ENCODE results near the gene NAPEPLD. TPM values are rescaled to one million over a fixed set of nuclear protein-coding genes. Genes with fewer than 3 reads are reported as not detected.
"Not testable (repeated sequence)": the region's sequence is repeated elsewhere in the genome, so short reads cannot be mapped to it uniquely, and the experiment has no call there.

NAPEPLD gene
- total RNA-seq, 3 donors from 2014 or later = 7.2 to 16.5 (median 12.1) TPM

DNA sequence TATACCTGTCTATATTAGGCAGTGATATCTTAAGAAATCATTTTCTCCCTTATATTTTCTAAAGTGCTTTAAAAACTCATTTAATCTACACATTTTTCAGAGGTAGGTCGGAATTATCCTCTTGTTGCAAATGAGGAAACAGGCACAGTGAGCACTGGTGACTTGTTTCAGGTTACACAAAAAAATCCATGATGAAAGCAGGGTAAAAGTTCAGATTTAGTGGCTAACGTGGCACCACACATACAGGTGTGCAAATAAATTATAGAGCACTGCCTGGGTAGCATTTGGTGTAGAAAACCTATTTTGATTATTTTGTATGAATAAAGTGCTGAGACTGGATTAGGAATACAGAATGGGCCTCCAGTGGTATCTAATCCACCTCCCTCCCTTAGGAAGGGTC is 47.4 kb downstream of the NAPEPLD start:
- TF ChIP-seq POLR2AphosphoS5 (IDR thresholded peaks at IDR 0.05) = no peak
- TF ChIP-seq POLR2A (IDR thresholded peaks at IDR 0.05) = no peak
- TF ChIP-seq, protein P1, sequence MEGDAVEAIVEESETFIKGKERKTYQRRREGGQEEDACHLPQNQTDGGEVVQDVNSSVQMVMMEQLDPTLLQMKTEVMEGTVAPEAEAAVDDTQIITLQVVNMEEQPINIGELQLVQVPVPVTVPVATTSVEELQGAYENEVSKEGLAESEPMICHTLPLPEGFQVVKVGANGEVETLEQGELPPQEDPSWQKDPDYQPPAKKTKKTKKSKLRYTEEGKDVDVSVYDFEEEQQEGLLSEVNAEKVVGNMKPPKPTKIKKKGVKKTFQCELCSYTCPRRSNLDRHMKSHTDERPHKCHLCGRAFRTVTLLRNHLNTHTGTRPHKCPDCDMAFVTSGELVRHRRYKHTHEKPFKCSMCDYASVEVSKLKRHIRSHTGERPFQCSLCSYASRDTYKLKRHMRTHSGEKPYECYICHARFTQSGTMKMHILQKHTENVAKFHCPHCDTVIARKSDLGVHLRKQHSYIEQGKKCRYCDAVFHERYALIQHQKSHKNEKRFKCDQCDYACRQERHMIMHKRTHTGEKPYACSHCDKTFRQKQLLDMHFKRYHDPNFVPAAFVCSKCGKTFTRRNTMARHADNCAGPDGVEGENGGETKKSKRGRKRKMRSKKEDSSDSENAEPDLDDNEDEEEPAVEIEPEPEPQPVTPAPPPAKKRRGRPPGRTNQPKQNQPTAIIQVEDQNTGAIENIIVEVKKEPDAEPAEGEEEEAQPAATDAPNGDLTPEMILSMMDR (IDR thresholded peaks at IDR 0.05) = no peak
- H3K27me3 ChIP-seq = no peaks in the 10 kb centered on the region
- H3K4me3 ChIP-seq = no peak overlapping the region
- no peak for DNase-seq (ENCODE audit: low spot score in 2 of 2)
- intact Hi-C loops (cut with DNase I; ENCODE audit: low total_unique reads) = no loop called here
- H3K4me1 ChIP-seq = no peaks in the 10 kb centered on the region
- no peak overlapping the region for H3K27ac ChIP-seq
- H3K36me3 ChIP-seq = no peaks in the 10 kb centered on the region
- no peaks in the 10 kb centered on the region for H3K9me3 ChIP-seq

DNA sequence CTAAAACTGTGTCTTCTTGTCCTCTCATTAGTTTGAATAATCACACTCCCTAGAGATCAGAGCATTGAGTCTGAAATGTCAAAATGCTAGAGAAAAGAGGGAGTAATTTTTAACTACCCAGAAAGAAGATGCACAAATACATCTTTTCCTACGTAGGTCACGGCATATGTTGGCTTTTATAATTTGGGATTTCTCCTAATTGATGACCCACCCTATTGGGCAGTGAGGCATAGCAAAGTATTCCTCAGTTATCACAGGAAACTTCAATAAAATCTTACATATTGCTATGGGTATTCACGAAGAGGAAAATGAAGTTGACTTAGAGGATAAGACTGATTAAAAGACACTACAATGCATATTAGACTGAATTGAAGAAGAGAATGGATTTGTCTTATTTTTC is 48.6 kb downstream of the NAPEPLD start:
- no peaks in the 10 kb centered on the region for H3K36me3 ChIP-seq
- DNase-seq (ENCODE audit: low spot score in 2 of 2) = no peak
- intact Hi-C loops (cut with DNase I; ENCODE audit: low total_unique reads) = no loop called here

DNA sequence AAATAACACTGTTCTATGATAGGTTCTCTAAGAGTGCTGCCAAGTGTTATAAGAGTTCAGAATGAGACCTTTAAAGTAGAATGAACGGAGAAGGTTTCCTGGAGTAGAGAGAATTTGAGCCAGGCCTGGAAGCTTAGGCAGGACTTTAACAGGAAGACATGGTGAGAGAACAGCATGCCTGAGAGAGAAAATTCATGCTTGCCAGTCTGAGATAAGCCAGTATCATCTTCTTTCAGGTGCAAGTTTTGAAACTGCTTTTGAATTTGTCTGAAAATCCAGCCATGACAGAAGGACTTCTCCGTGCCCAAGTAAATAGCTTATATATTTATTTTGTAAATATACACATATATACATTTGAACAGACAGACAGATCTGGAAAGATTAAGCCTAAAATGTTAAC is 51.9 kb downstream of the NAPEPLD start:
- H3K9me3 ChIP-seq = no peaks in the 10 kb centered on the region
- H3K4me3 ChIP-seq = no peak overlapping the region
- no peaks in the 10 kb centered on the region for H3K27me3 ChIP-seq
- TF ChIP-seq POLR2AphosphoS5 (IDR thresholded peaks at IDR 0.05) = no peak
- TF ChIP-seq, protein P1 (IDR thresholded peaks at IDR 0.05) = no peak
- H3K4me1 ChIP-seq = no peaks in the 10 kb centered on the region
- no peaks in the 10 kb centered on the region for H3K36me3 ChIP-seq
- intact Hi-C loops (cut with DNase I; ENCODE audit: low total_unique reads) = no loop called here
- H3K27ac ChIP-seq = no peak overlapping the region
- DNase-seq (ENCODE audit: low spot score in 2 of 2) = no peak

More for the DNA sequence above, 48.6 kb downstream of the NAPEPLD start:
- H3K9me3 ChIP-seq = no peaks in the 10 kb centered on the region
- no peaks in the 10 kb centered on the region for H3K27me3 ChIP-seq
- H3K4me1 ChIP-seq = no peaks in the 10 kb centered on the region
- H3K4me3 ChIP-seq = no peak overlapping the region
- TF ChIP-seq, protein P1 (IDR thresholded peaks at IDR 0.05) = no peak
- TF ChIP-seq POLR2AphosphoS5 (IDR thresholded peaks at IDR 0.05) (no peak), POLR2A (IDR thresholded peaks at IDR 0.05) (no peak)
- no peak overlapping the region for H3K27ac ChIP-seq

DNA sequence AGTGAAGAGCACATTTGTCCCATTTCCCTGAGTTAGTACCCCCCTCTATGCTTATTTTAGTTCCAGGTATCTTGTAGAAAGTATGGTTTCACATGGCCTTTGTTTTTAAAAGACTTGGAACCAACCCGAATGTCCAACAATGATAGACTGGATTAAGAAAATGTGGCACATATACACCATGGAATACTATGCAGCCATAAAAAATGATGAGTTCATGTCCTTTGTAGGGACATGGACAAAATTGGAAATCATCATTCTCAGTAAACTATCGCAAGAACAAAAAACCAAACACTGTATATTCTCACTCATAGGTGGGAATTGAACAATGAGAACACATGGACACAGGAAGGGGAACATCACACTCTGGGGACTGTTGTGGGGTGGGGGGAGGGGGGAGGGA is 53.3 kb downstream of the NAPEPLD start:
- H3K4me1 ChIP-seq; intact Hi-C loops (cut with DNase I; ENCODE audit: low total_unique reads); DNase-seq (ENCODE audit: low spot score in 2 of 2); H3K27me3 ChIP-seq; H3K4me3 ChIP-seq; H3K36me3 ChIP-seq; H3K9me3 ChIP-seq; H3K27ac ChIP-seq: not testable (repeated sequence)

DNA sequence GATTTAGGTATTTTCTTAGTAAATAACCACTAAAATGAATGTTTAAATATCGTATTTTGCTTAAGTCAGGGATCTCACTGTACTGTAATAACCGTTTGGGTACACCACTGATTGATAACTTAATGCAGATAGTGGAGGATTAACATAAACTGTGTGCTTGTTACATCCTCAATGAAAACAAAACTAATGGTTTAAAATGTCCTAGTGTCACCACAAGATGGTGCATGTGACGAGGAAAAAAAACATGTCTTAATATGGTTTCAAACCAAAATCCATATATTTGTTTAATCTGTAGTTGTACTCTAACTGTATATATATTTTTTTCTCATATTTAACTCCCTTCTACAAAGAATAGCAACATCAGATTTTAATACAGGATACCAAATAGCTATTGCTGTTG is 54.8 kb downstream of the NAPEPLD start:
- no peak for DNase-seq (ENCODE audit: low spot score in 2 of 2)
- TF ChIP-seq POLR2A (IDR thresholded peaks at IDR 0.05) (no peak), POLR2AphosphoS5 (IDR thresholded peaks at IDR 0.05) (no peak)
- TF ChIP-seq, protein P1 (IDR thresholded peaks at IDR 0.05) = no peak
- no peaks in the 10 kb centered on the region for H3K36me3 ChIP-seq

DNA sequence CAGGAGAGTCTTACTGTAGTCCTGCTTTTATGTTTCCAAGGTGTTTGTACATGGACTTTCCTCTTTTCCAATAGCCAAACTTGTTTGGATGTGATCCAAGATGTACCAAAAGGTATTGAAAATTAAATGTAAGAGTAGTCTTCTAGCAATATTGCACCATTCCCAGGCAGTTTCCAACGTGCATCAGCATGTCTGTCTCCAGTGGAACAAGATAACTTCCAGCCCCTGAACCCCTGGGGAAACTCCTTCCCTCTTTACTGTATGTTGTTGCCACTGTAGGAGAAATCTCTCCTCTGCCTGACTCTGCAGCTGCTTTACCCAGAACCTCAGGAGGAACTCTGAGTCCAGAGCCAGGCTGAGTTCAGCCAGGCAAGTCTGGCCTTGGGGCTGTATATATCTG is 55.5 kb downstream of the NAPEPLD start:
- Histone ChIP-seq H3K36me3 (no peaks in the 10 kb centered on the region), H3K27me3 (no peaks in the 10 kb centered on the region)
- intact Hi-C loops (cut with DNase I; ENCODE audit: low total_unique reads) = no loop called here

More for the DNA sequence above, 54.8 kb downstream of the NAPEPLD start:
- intact Hi-C loops (cut with DNase I; ENCODE audit: low total_unique reads) = no loop called here
- Histone ChIP-seq H3K4me3 (no peak overlapping the region), H3K27ac (no peak overlapping the region), H3K9me3 (no peaks in the 10 kb centered on the region), H3K4me1 (no peaks in the 10 kb centered on the region), H3K27me3 (no peaks in the 10 kb centered on the region)

DNA sequence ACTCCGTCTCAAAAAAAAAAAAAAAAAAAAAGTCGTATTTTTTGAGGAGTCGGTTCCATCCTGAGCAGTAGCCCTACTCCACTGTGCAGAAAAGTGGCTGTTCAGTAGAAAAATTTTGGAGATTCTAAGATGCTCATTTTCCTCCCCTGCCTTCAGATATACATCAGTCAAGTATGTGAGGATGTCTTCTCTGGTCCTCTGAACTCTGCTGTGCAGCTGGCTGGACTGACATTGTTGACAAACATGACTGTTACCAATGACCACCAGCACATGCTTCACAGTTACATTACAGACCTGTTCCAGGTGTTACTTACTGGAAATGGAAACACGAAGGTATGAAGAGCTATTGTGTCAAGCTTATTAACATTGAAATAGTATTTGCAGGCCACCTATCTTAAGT is 56.6 kb downstream of the NAPEPLD start:
- DNase-seq (ENCODE audit: low spot score in 2 of 2); H3K27me3 ChIP-seq; H3K4me3 ChIP-seq; H3K9me3 ChIP-seq; H3K27ac ChIP-seq; H3K36me3 ChIP-seq; intact Hi-C loops (cut with DNase I; ENCODE audit: low total_unique reads); H3K4me1 ChIP-seq: not testable (repeated sequence)

More for the DNA sequence above, 55.5 kb downstream of the NAPEPLD start:
- Histone ChIP-seq H3K27ac (no peak overlapping the region), H3K4me1 (no peaks in the 10 kb centered on the region), H3K4me3 (no peak overlapping the region), H3K9me3 (no peaks in the 10 kb centered on the region)
- TF ChIP-seq, protein P1 (IDR thresholded peaks at IDR 0.05) = no peak
- TF ChIP-seq POLR2A (IDR thresholded peaks at IDR 0.05) = no peak
- TF ChIP-seq POLR2AphosphoS5 (IDR thresholded peaks at IDR 0.05) = no peak
- DNase-seq (ENCODE audit: low spot score in 2 of 2) = no peak

All from breast epithelium (tissue), 4 donors.